Neuronal stem cell (in vitro differentiated cells): ENCODE measurements around the gene MLLT3.

Experiments
- DNase-seq: peaks from one replicate; pipeline ENCODE4 v3.0.0-alpha.2; 2013; ENCODE audit warnings: low spot score
- H2AFZ ChIP-seq: one replicate; pipeline ENCODE4 v1.6.1; 2013; ENCODE audit warnings: mild to moderate bottlenecking, low read length, inconsistent platforms
- H2AK5ac ChIP-seq: 2 replicates; pipeline ENCODE4 v1.6.1; 2013; ENCODE audit warnings: low read depth, mild to moderate bottlenecking, inconsistent platforms, low read length, moderate library complexity, mixed read lengths
- H2BK120ac ChIP-seq: 2 replicates; pipeline ENCODE4 v1.6.1; 2013; ENCODE audit warnings: low read depth, mild to moderate bottlenecking, inconsistent platforms, low read length, moderate library complexity, mixed read lengths
- H2BK12ac ChIP-seq: one replicate; pipeline ENCODE4 v1.6.1; 2013; ENCODE audit warnings: low read length, inconsistent platforms
- H2BK15ac ChIP-seq: 2 replicates; pipeline ENCODE4 v1.6.1; 2013; ENCODE audit warnings: mild to moderate bottlenecking, low read length, inconsistent platforms, mixed read lengths
- H2BK5ac ChIP-seq: one replicate; pipeline ENCODE4 v1.6.1; 2013; ENCODE audit warnings: inconsistent platforms, mild to moderate bottlenecking, low read length, moderate library complexity
- H3K14ac ChIP-seq: one replicate; pipeline ENCODE4 v1.6.1; 2013; ENCODE audit warnings: low read length, inconsistent platforms
- H3K18ac ChIP-seq: 2 replicates; pipeline ENCODE4 v1.6.1; 2013; ENCODE audit warnings: low read length, inconsistent platforms
- H3K23ac ChIP-seq: 2 replicates; pipeline ENCODE4 v1.6.1; 2013; ENCODE audit warnings: low read depth, mild to moderate bottlenecking, mixed read lengths, low read length, inconsistent platforms; ENCODE audit not compliant: poor library complexity
- H3K27ac ChIP-seq: replicated peaks from 3 replicates; pipeline ENCODE4 v1.5.1; 2013; ENCODE audit warnings: low read length, inconsistent platforms
- H3K27me3 ChIP-seq, 3 experiments: 2 replicates each; pipeline ENCODE4 v1.6.1; 2013; ENCODE audit warnings: low read length in 3 of 3, mild to moderate bottlenecking in 2 of 3, inconsistent platforms in 1 of 3, low read depth in 1 of 3, mixed read lengths in 1 of 3, moderate library complexity in 1 of 3; ENCODE audit not compliant: control insufficient read depth in 3 of 3, insufficient read depth in 3 of 3
- H3K36me3 ChIP-seq, 2 donors: replicated peaks in 1 of 2; 2 replicates each; pipeline ENCODE4 v1.6.1; 2013; ENCODE audit warnings: low read length in 2 of 2; ENCODE audit not compliant: control insufficient read depth in 2 of 2, insufficient read depth in 2 of 2
- H3K4ac ChIP-seq: 2 replicates; pipeline ENCODE4 v1.6.1; 2013; ENCODE audit warnings: inconsistent platforms, mild to moderate bottlenecking, low read length, moderate library complexity
- H3K4me1 ChIP-seq, 2 donors: 1 replicate in 1 of 2; 2 replicates in 1 of 2; pipeline ENCODE4 v1.6.1; 2013; ENCODE audit warnings: low read length in 2 of 2, low read depth in 1 of 2; ENCODE audit not compliant: control insufficient read depth in 2 of 2, insufficient read depth in 1 of 2
- H3K4me2 ChIP-seq: one replicate; pipeline ENCODE4 v1.6.1; 2013; ENCODE audit warnings: mild to moderate bottlenecking, low read length, inconsistent platforms; ENCODE audit not compliant: insufficient read depth, poor library complexity, severe bottlenecking
- H3K4me3 ChIP-seq, 2 donors: 2 replicates each; pipeline ENCODE4 v1.5.1; 2013; ENCODE audit warnings: low read length in 2 of 2, mild to moderate bottlenecking in 2 of 2, inconsistent platforms in 1 of 2, moderate library complexity in 1 of 2
- H3K79me1 ChIP-seq: one replicate; pipeline ENCODE4 v1.6.1; 2013; ENCODE audit warnings: low read depth, mild to moderate bottlenecking, inconsistent platforms, low read length, moderate library complexity
- H3K9ac ChIP-seq: one replicate; pipeline ENCODE4 v1.6.1; 2013; ENCODE audit warnings: mild to moderate bottlenecking, low read depth, low read length, inconsistent platforms; ENCODE audit not compliant: poor library complexity
- H3K9me3 ChIP-seq, 2 donors: replicated peaks in 1 of 2; 2 replicates each; pipeline versions ENCODE3 to v1.6.1; 2013; ENCODE audit warnings: low read length in 2 of 2, mild to moderate bottlenecking in 2 of 2, inconsistent platforms in 1 of 2, low read depth in 1 of 2, mixed read lengths in 1 of 2, moderate library complexity in 1 of 2; ENCODE audit not compliant: control insufficient read depth in 2 of 2, insufficient read depth in 1 of 2
- H4K8ac ChIP-seq: one replicate; pipeline ENCODE4 v1.6.1; 2013; ENCODE audit warnings: low read depth, mild to moderate bottlenecking, inconsistent platforms, low read length, moderate library complexity
- H4K91ac ChIP-seq: one replicate; pipeline ENCODE4 v1.6.1; 2013; ENCODE audit warnings: low read length, low read depth, mild to moderate bottlenecking, inconsistent platforms; ENCODE audit not compliant: poor library complexity
- WGBS, 2 donors: extraction: QIAGEN DNeasy Blood & Tissue Kit; methylation state at CpG; one replicate each; pipeline ENCODE4 v1.1.7; 2013; ENCODE audit warnings: missing lambda C conversion rate in 2 of 2, mixed read lengths in 1 of 2; ENCODE audit not compliant: insufficient read length in 2 of 2, insufficient replicate concordance in 1 of 2; ENCODE audit errors: extremely low coverage in 2 of 2; 5-methylcytosine and 5-hydroxymethylcytosine counted together

Gene MLLT3

DNA sequence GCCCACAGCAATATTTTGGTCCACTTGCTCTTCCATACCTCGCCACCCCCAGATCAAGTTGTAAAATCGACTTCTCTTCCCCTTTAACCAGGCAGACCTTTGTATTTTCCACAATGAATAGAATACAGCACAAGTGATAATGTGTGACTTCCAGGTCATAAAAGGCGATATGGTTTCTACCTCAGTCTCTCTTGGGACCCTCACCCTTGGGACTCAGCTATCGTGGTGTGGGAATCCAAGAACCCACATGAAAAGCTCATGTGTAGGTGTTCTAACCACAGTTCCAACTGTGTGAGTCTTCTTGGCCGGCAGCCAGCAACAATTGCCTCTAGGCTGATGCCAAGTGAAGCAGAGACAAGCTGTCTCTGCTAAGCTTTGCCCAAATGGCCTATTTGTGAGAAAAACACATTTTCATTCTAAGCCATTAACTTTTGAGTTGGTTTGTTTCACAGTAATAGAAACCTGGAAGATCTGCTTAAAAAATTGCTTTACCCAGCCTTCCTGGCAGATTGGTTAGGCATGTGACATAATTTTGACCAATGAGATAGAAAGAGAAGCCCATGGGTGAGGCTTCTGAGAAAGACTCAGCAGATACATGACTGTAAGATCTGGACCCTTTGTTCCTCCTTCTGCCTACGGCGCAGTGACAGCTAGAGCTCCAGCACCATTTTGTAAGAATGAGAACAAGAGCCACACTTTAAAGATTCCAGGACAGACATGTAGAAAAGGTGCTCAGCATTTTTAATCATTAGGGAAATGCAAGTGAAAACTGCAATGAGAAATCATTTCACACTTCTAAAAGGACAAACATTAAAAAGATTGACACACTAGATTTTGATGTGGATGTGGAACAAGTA lies 18.3 kb upstream of the MLLT3 start:
- no peak overlapping the region for H3K4ac ChIP-seq
- WGBS, 2 donors: no CpG with 5 or more reads among the region's 7 CpGs
- H3K14ac ChIP-seq: no peak overlapping the region
- no peaks in the 10 kb centered on the region for H3K27me3 ChIP-seq
- H3K4me3 ChIP-seq: no peak overlapping the region
- H2BK5ac ChIP-seq: no peak overlapping the region
- no peak for DNase-seq
- peak overlapping the region; percentile 33 for H2AFZ ChIP-seq
- H4K8ac ChIP-seq: no peak overlapping the region
- H2AK5ac ChIP-seq: no peak overlapping the region
- H3K9ac ChIP-seq: no peak overlapping the region
- H3K18ac ChIP-seq: no peak overlapping the region
- no peak overlapping the region for H2BK15ac ChIP-seq
- no peak overlapping the region for H3K23ac ChIP-seq
- no peak overlapping the region for H4K91ac ChIP-seq
- no peaks in the 10 kb centered on the region for H3K9me3 ChIP-seq
- no peak overlapping the region for H2BK12ac ChIP-seq
- H3K27ac ChIP-seq: no peak overlapping the region
- no peaks in the 10 kb centered on the region for H3K79me1 ChIP-seq
- peaks cover 0 to 7% of the 10 kb centered on the region in 2 donors for H3K4me1 ChIP-seq
- H3K4me2 ChIP-seq: no peak overlapping the region
- H2BK120ac ChIP-seq: no peak overlapping the region
- no peaks in the 10 kb centered on the region for H3K36me3 ChIP-seq

DNA sequence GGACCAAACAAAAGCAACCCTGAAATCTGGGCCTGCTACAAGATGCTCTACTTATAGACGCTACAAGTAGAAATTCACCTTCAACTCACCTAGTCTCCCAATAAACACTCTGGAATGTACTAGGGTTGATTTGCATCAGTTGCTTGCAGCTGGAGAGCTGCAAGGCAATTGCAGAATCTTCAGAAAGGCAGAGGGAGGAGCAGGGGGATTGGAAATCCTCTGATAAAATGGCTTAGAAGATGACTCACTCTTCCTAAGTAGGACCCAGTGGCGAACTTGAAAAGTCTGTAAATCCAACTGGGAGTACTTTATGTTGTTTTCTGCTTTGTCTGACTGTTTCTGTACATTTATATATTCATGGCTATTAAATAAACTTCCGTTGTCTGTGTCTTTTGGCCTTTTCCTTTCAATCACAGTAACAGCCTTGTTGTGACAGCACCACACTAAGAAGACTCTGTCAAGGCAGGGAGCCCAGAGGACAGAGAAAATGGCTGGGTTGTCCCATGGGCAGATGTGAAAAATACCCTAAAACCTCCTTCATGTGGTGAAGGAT lies 14.7 kb upstream of the MLLT3 start:
- Histone ChIP-seq H2AFZ (peak overlapping the region; percentile 75), H3K27me3 (no peaks in the 10 kb centered on the region), H2BK120ac (no peak overlapping the region), H3K4me1 (peaks cover 0 to 9% of the 10 kb centered on the region in 2 donors), H2AK5ac (no peak overlapping the region), H3K9ac (no peak overlapping the region), H4K91ac (no peak overlapping the region), H3K4me3 (no peak overlapping the region), H3K9me3 (no peaks in the 10 kb centered on the region), H2BK5ac (no peak overlapping the region), H2BK12ac (no peak overlapping the region), H3K79me1 (no peaks in the 10 kb centered on the region), H3K23ac (no peak overlapping the region), H3K14ac (no peak overlapping the region), H3K4me2 (no peak overlapping the region), H3K18ac (no peak overlapping the region), H3K36me3 (no peaks in the 10 kb centered on the region), H3K27ac (no peak overlapping the region), H3K4ac (no peak overlapping the region), H4K8ac (no peak overlapping the region), H2BK15ac (no peak overlapping the region)
- WGBS, 2 donors: no CpG with 5 or more reads among the region's 3 CpGs
- no peak for DNase-seq

DNA sequence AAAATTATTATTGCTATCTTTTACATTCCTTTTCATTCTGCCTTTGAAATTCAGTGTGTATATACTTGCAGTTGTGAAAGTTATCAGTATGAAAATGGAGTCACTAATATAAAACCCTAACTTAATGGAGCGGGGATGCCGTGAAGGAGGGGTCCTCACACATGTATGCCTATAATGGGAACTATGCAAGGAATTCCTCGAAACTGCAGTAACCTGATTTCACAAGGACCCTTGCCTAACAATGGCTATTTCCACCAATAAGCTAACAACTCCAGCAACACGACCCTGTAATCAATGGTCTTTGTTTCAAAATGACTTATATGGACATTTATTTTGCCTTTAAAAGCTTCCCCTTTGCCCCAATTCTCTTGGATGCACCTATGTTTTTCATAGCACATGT lies 12.6 kb upstream of the MLLT3 start:
- Histone ChIP-seq H2BK15ac (no peak overlapping the region), H2AFZ (no peak overlapping the region), H3K79me1 (no peaks in the 10 kb centered on the region), H4K91ac (no peak overlapping the region), H3K18ac (no peak overlapping the region), H2BK12ac (no peak overlapping the region), H2AK5ac (no peak overlapping the region), H3K4me2 (no peak overlapping the region), H3K4ac (no peak overlapping the region), H3K23ac (no peak overlapping the region), H3K4me1 (peaks cover 0 to 9% of the 10 kb centered on the region in 2 donors), H3K4me3 (no peak overlapping the region), H3K9me3 (no peaks in the 10 kb centered on the region), H3K9ac (no peak overlapping the region), H3K27ac (no peak overlapping the region), H3K36me3 (no peaks in the 10 kb centered on the region), H3K14ac (no peak overlapping the region), H4K8ac (no peak overlapping the region), H3K27me3 (no peaks in the 10 kb centered on the region), H2BK5ac (no peak overlapping the region), H2BK120ac (no peak overlapping the region)
- no peak for DNase-seq
- no CpG with 5 or more reads among the region's 4 CpGs for WGBS, 2 donors

DNA sequence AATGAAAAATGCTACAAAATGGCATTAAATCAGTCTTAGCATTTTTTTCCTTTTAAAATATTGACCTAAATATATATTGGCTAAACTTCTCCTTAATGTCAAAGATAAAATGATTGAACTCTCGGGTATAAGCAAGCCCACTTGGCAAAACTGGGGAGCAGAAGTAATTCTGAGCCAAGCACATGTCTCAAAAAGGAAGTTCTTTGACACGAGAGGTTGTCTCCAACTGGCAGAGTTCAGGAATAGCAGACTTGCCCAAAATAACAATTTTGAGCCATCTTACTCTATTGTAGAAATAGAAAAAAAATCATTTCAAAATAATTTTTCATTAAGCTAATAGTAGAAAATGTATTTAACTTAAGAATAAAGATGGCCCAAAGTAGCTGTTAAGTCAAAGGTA lies 10.4 kb upstream of the MLLT3 start:
- Histone ChIP-seq H3K27ac (no peak overlapping the region), H2BK12ac (no peak overlapping the region), H3K14ac (no peak overlapping the region), H3K9ac (no peak overlapping the region), H3K4me3 (no peak overlapping the region), H3K18ac (no peak overlapping the region), H3K79me1 (no peaks in the 10 kb centered on the region), H3K27me3 (no peaks in the 10 kb centered on the region), H3K9me3 (no peaks in the 10 kb centered on the region), H2BK120ac (no peak overlapping the region), H2BK5ac (no peak overlapping the region), H3K36me3 (no peaks in the 10 kb centered on the region), H4K8ac (no peak overlapping the region), H2BK15ac (no peak overlapping the region), H3K4me2 (no peak overlapping the region), H3K4me1 (peaks cover 0 to 9% of the 10 kb centered on the region in 2 donors), H2AK5ac (no peak overlapping the region), H2AFZ (no peak overlapping the region), H4K91ac (no peak overlapping the region), H3K4ac (no peak overlapping the region), H3K23ac (no peak overlapping the region)
- no peak for DNase-seq
- WGBS, 2 donors: no CpG with 5 or more reads among the region's 2 CpGs
